K562 (cell line): ENCODE results near the gene CHMP3. TPM values are rescaled to one million over a fixed set of nuclear protein-coding genes. Genes with fewer than 3 reads are reported as not detected.

Experiments
- ATAC-seq: fragments of 200-7000 bp; cut with Tn5 transposase; 3 replicates; pipeline ENCODE4 v1.9.1; 2020; ENCODE audit warnings: moderate library complexity
- BruUV-seq: library from RNA; stranded (reverse); fragments of 400-500 nt; replicated peaks from 2 replicates; lab custom pipeline; 2021; lab: Mats Ljungman, UMichigan
- CTCF ChIA-PET: fragments of 300-600 bp; formaldehyde crosslinking; extraction: SDS; loops from one replicate; lab custom pipeline; 2021; ENCODE audit warnings: low intra/inter-chr PET ratio; lab: Yijun Ruan, JAX
- POLR2A ChIA-PET: fragments of 300-600, 350-650 bp; sonication (Branson Sonifier 250); formaldehyde crosslinking; extraction: SDS; loops from one replicate; lab custom pipeline; 2021; ENCODE audit warnings: antibody characterized with exemption, inconsistent platforms; lab: Yijun Ruan, JAX
- DNase-seq, 4 experiments: peaks; one replicate each; pipeline versions ENCODE4 v3.0.0 to v3.0.0-alpha.2; 2011 to 2018; ENCODE audit warnings: low spot score in 3 of 4, mixed read lengths in 3 of 4; ENCODE audit errors: extremely low read depth in 1 of 4
- FAIRE-seq: peaks from 2 replicates; lab custom pipeline; 2011; peaks lifted over from hg19 to GRCh38; lab: Jason Lieb, UNC
- H2AFZ ChIP-seq: 2 replicates; pipeline ENCODE4 v1.6.0; 2011; ENCODE audit warnings: low read depth, low read length, control low read depth, inconsistent platforms
- H3K27ac ChIP-seq: fragments of 200-600 bp; 3 replicates; pipeline ENCODE4 v1.8.0; 2011; ENCODE audit warnings: low read depth, mild to moderate bottlenecking, control low read depth, inconsistent platforms, low read length, moderate library complexity, mixed read lengths; ENCODE audit errors: extremely low read depth
- H3K27me3 ChIP-seq, 2 experiments: fragments of 300-600 bp in 1 of 2; 2 replicates in 1 of 2; 3 replicates in 1 of 2; pipeline versions ENCODE4 v1.6.0 to v1.8.0; 2011; ENCODE audit warnings: inconsistent platforms in 2 of 2, low read length in 2 of 2, mild to moderate bottlenecking in 1 of 2, mixed read lengths in 1 of 2, moderate library complexity in 1 of 2; ENCODE audit not compliant: control insufficient read depth in 2 of 2, insufficient read depth in 2 of 2
- H3K36me3 ChIP-seq: fragments of 300-600 bp; 3 replicates; pipeline ENCODE4 v1.8.0; 2011; ENCODE audit warnings: mild to moderate bottlenecking, low read length, inconsistent platforms; ENCODE audit not compliant: control insufficient read depth, insufficient read depth
- H3K4me1 ChIP-seq, 2 experiments: fragments of 200-600 bp in 1 of 2; replicated peaks in 1 of 2; 2 replicates in 1 of 2; 3 replicates in 1 of 2; pipeline versions ENCODE4 v1.5.1 to v1.8.0; 2011; ENCODE audit warnings: inconsistent platforms in 2 of 2, low read length in 2 of 2, mild to moderate bottlenecking in 1 of 2, mixed read lengths in 1 of 2, moderate library complexity in 1 of 2; ENCODE audit not compliant: control insufficient read depth in 2 of 2, insufficient read depth in 2 of 2
- H3K4me2 ChIP-seq: 2 replicates; pipeline ENCODE4 v1.6.1; 2011; ENCODE audit warnings: low read length, control low read depth, inconsistent platforms, mixed read lengths; ENCODE audit not compliant: insufficient read depth
- H3K4me3 ChIP-seq: fragments of 200-600 bp; sonication (generic), shearing (Covaris generic); 2 replicates; pipeline ENCODE4 v1.5.1; 2016; ENCODE audit warnings: control low read depth, inconsistent platforms
- H3K79me2 ChIP-seq: fragments of 200-600 bp; 3 replicates; pipeline ENCODE4 v1.8.0; 2011; ENCODE audit warnings: low read length, inconsistent platforms; ENCODE audit not compliant: control insufficient read depth, insufficient read depth
- H3K9ac ChIP-seq, 2 experiments: 2 replicates each; pipeline versions ENCODE4 v1.6.0 to v1.6.1; 2011; ENCODE audit warnings: low read depth in 2 of 2, low read length in 2 of 2, control low read depth in 1 of 2, inconsistent platforms in 1 of 2, mild to moderate bottlenecking in 1 of 2, mixed read lengths in 1 of 2; ENCODE audit not compliant: insufficient read depth in 1 of 2
- H3K9me1 ChIP-seq: one replicate; pipeline ENCODE4 v1.6.0; 2011; ENCODE audit warnings: inconsistent platforms, mild to moderate bottlenecking, low read length, moderate library complexity; ENCODE audit not compliant: control insufficient read depth, insufficient read depth
- H3K9me3 ChIP-seq: replicated peaks from 2 replicates; pipeline ENCODE4 v1.5.1; 2011; ENCODE audit warnings: low read depth, low read length, inconsistent platforms; ENCODE audit not compliant: control insufficient read depth, insufficient read depth
- H4K20me1 ChIP-seq: replicated peaks from 2 replicates; pipeline ENCODE4 v1.6.1; 2011; ENCODE audit warnings: low read length, inconsistent platforms, mixed read lengths; ENCODE audit not compliant: control insufficient read depth, insufficient read depth
- CEBPG ChIP-seq, 3 experiments: fragments of 200-800 bp in 1 of 3; sonication (Bioruptor generic) in 1 of 3; sonication (generic) in 1 of 3; formaldehyde crosslinking in 1 of 3; IDR thresholded peaks in 2 of 3; conservative IDR thresholded peaks in 1 of 3; 2 replicates each; pipeline versions ENCODE4 v1.6.1 to v1.8.0; 2016 to 2022; ENCODE audit warnings: missing compliant biosample characterization in 2 of 3, missing genetic modification characterization in 2 of 3, mild to moderate bottlenecking in 1 of 3, missing genetic modification reagents in 1 of 3
- CLOCK ChIP-seq: fragments of 250-450 bp; sonication (Bioruptor Pico); IDR thresholded peaks from 2 replicates; pipeline ENCODE4 v1.4.0; 2020; ENCODE audit warnings: mild to moderate bottlenecking, moderate library complexity, borderline replicate concordance
- CTBP1 ChIP-seq: fragments of 450-650 bp; IDR thresholded peaks from 2 replicates; pipeline ENCODE4 v1.6.1; 2016; ENCODE audit warnings: borderline replicate concordance
- DACH1 ChIP-seq: fragments of 450-650 bp; IDR thresholded peaks from 2 replicates; pipeline ENCODE4 v1.6.1; 2018; ENCODE audit not compliant: partially characterized antibody
- FOXA3 ChIP-seq, 2 experiments: fragments of 450-650 bp in 1 of 2; sonication (generic) in 1 of 2; formaldehyde crosslinking; IDR thresholded peaks in 1 of 2; conservative IDR thresholded peaks in 1 of 2; 2 replicates each; pipeline versions ENCODE4 v1.4.0 to v1.8.0; 2020 to 2022; ENCODE audit warnings: mild to moderate bottlenecking in 2 of 2, missing genetic modification reagents in 1 of 2
- GATAD2B ChIP-seq: fragments of 450-650 bp; IDR thresholded peaks from 2 replicates; pipeline ENCODE4 v1.6.1; 2017; ENCODE audit warnings: mild to moderate bottlenecking, borderline replicate concordance
- GTF2E2 ChIP-seq: fragments of 200-800 bp; sonication (Bioruptor generic); IDR thresholded peaks from 2 replicates; pipeline ENCODE4 v1.6.1; 2016; ENCODE audit warnings: missing genetic modification characterization, missing compliant biosample characterization
- NCOR1 ChIP-seq: fragments of 450-650 bp; IDR thresholded peaks from 2 replicates; pipeline ENCODE4 v1.6.1; 2016; ENCODE audit warnings: mild to moderate bottlenecking, moderate library complexity
- RBM39 ChIP-seq: fragments of 200-400 bp; formaldehyde crosslinking; optimal IDR thresholded peaks from 2 replicates; pipeline ENCODE3; 2018; ENCODE audit warnings: low read depth, low read length
- SMARCA4 ChIP-seq: fragments of 450-650 bp; IDR thresholded peaks from 2 replicates; pipeline ENCODE4 v1.6.1; 2016
- ZFP1 ChIP-seq: fragments of 450-650 bp; formaldehyde crosslinking; IDR thresholded peaks from 2 replicates; pipeline ENCODE4 v1.4.0; 2020; ENCODE audit warnings: mild to moderate bottlenecking, mixed read lengths
- ZNF695 ChIP-seq: fragments of 450-650 bp; formaldehyde crosslinking; IDR thresholded peaks from 2 replicates; pipeline ENCODE4 v1.4.0; 2020; ENCODE audit warnings: mild to moderate bottlenecking, moderate library complexity
- ZNF766 ChIP-seq: fragments of 200-800 bp; sonication (Bioruptor generic); conservative IDR thresholded peaks from 2 replicates; pipeline ENCODE4 v1.6.1; 2016; ENCODE audit warnings: missing genetic modification characterization, missing compliant biosample characterization
- in situ Hi-C: fragments of 300-500 bp; cut with MboI; formaldehyde crosslinking; loops from 4 replicates; pipeline ENCODE4 v1.15.0; 2018; ENCODE audit warnings: inconsistent platforms, mixed read lengths
- intact Hi-C: fragments of 100-400 bp; cut with micrococcal nuclease; formaldehyde crosslinking; loops from 2 replicates; pipeline ENCODE4 v1.14.2; 2022
- polyA plus RNA-seq, 8 experiments: library from polyadenylated mRNA; depleted of rRNA in 4 of 8; stranded (reverse) in 5 of 8; unstranded in 3 of 8; fragments of >200 nt; fragmentation: Nextera tagmentation in 2 of 8; fragmentation: Illumina TruSeq in 1 of 8; extraction: Ambion mirVana in 2 of 8; extraction: Trizol in 1 of 8; gene quantifications; 2 replicates each; pipeline versions ENCODE4 v1.2.1 to v1.2.3, GENCODE V29; 2011 to 2014; ENCODE audit warnings: inconsistent platforms in 1 of 8, missing spikeins in 1 of 8
- total RNA-seq, 7 experiments: library from RNA; depleted of rRNA in 6 of 7; stranded (reverse); fragments of >200 nt in 6 of 7; fragmentation: Illumina TruSeq in 2 of 7; extraction: Trizol in 2 of 7; gene quantifications; 2 replicates each; pipeline versions ENCODE4 v1.2.1 to v1.2.3, GENCODE V29; 2011 to 2021; ENCODE audit warnings: low replicate concordance in 1 of 7
- TF ChIP-seq, protein P1 (sequence below): sonication (generic); IDR thresholded peaks from 2 replicates; pipeline ENCODE4 v1.6.1; 2016
- TF ChIP-seq, protein P2 (sequence below): sonication (generic); formaldehyde crosslinking; IDR thresholded peaks from 2 replicates; pipeline ENCODE4 v1.8.1; 2023; ENCODE audit warnings: mild to moderate bottlenecking, missing genetic modification reagents

CHMP3 gene
- total and polyA plus RNA-seq, 9 of the 15 experiments (the other 6 are each of a cell fraction or from before 2014, with no cell fraction given): 20.6 to 52.5 (median 31.7) TPM

GRCh38 chr2:86584151-86584913 is 21.1 kb upstream of the CHMP3 start (continued):
- TF ChIP-seq FOXA3 (CRISPR knock-in tag; conservative IDR thresholded peaks at IDR 0.05 in 1 of 2, IDR thresholded peaks at IDR 0.05 in 1 of 2) (peak in 1 of 2 experiments; percentile 63; a peak in 1 of 4 replicates), SMARCA4 (peak; percentile 85), GTF2E2 (tag) (0 out of 2 replicates have a peak, but pooled peaks have one; percentile 25), NCOR1 (peak; percentile 55; the same call in 1 of the 2 replicates), ZFP1 (CRISPR knock-in tag) (no peak), CTBP1 (peak; percentile 77), RBM39 (no peak), CEBPG (CRISPR knock-in tag; IDR thresholded peaks at IDR 0.05) (no peak), CEBPG (tag; conservative IDR thresholded peaks at IDR 0.05 in 1 of 2, IDR thresholded peaks at IDR 0.05 in 1 of 2) (peak in 1 of 2 experiments; percentile 20; a peak in 1 of 4 replicates)
- TF ChIP-seq, protein P1, sequence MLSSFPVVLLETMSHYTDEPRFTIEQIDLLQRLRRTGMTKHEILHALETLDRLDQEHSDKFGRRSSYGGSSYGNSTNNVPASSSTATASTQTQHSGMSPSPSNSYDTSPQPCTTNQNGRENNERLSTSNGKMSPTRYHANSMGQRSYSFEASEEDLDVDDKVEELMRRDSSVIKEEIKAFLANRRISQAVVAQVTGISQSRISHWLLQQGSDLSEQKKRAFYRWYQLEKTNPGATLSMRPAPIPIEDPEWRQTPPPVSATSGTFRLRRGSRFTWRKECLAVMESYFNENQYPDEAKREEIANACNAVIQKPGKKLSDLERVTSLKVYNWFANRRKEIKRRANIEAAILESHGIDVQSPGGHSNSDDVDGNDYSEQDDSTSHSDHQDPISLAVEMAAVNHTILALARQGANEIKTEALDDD: peak; percentile 98

DNA sequence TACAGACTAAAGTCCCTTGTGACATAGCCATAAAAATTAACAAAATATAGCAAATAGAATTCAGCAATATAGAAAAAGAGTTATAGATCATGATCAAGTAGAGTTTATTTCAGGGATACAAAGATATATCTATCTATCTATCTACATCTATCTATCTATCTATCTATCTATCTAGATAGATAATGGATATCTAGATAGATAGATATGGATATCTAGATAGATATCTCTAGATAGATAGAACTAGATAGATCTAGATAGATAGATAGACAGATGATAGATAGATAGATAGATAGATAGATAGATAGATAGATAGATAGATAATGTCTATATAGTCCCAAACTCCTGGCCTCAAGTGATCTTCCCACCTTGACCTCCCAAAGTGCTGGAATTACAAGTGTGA is 17.3 kb upstream of the CHMP3 start:
- Histone ChIP-seq H3K9ac (no peak overlapping the region), H3K79me2 (no peaks in the 10 kb centered on the region), H3K4me3 (no peak overlapping the region), H2AFZ (no peak overlapping the region), H3K9me1 (no peaks in the 10 kb centered on the region), H3K4me1 (peaks cover 0 to 12% of the 10 kb centered on the region in 2 experiments; a peak in 2 of 5 replicates), H3K36me3 (no peaks in the 10 kb centered on the region), H3K27ac (no peak overlapping the region), H3K27me3 (no peaks in the 10 kb centered on the region), H3K9me3 (no peaks in the 10 kb centered on the region), H3K4me2 (no peak overlapping the region), H4K20me1 (no peaks in the 10 kb centered on the region)
- FAIRE-seq: no peak
- DNase-seq: no peak
- intact Hi-C loops (no loop called here), in situ Hi-C loops (no loop called here)
- BruUV-seq: no TSS peak
- ChIA-PET CTCF (no interaction called here), POLR2A (no interaction called here)
- ATAC-seq: no peak
- TF ChIP-seq ZNF766: no peak
- TF ChIP-seq GATAD2B: peak; percentile 69; the same call in 1 of the 2 replicates
- peak; percentile 88 for TF ChIP-seq DACH1
- no peak for TF ChIP-seq ZNF695 (CRISPR knock-in tag)
- TF ChIP-seq CLOCK (CRISPR knock-in tag): no peak
- TF ChIP-seq, protein P2, sequence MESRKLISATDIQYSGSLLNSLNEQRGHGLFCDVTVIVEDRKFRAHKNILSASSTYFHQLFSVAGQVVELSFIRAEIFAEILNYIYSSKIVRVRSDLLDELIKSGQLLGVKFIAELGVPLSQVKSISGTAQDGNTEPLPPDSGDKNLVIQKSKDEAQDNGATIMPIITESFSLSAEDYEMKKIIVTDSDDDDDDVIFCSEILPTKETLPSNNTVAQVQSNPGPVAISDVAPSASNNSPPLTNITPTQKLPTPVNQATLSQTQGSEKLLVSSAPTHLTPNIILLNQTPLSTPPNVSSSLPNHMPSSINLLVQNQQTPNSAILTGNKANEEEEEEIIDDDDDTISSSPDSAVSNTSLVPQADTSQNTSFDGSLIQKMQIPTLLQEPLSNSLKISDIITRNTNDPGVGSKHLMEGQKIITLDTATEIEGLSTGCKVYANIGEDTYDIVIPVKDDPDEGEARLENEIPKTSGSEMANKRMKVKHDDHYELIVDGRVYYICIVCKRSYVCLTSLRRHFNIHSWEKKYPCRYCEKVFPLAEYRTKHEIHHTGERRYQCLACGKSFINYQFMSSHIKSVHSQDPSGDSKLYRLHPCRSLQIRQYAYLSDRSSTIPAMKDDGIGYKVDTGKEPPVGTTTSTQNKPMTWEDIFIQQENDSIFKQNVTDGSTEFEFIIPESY (CRISPR knock-in tag): no peak
